Gastroesophageal sphincter (tissue), 4 donors: Measurements from ENCODE around the gene STAMBP. TPM values are rescaled to one million over a fixed set of nuclear protein-coding genes. Genes with fewer than 3 reads are reported as not detected.

Experiments used
- ATAC-seq: fragments of 150-250 bp; one replicate; pipeline ENCODE4 v1.9.1; 2016; ENCODE audit warnings: mild to moderate bottlenecking, moderate library complexity
- H3K27ac ChIP-seq, 4 donors: fragments of 200-600 bp; sonication (generic) in 3 of 4; 1 replicate in 3 of 4; 2 replicates in 1 of 4; pipeline ENCODE4 v1.5.1; 2016 to 2019
- H3K27me3 ChIP-seq: fragments of 200-600 bp; sonication (generic); one replicate; pipeline ENCODE4 v1.5.1; 2019
- H3K36me3 ChIP-seq, 2 donors: fragments of 200-600 bp; sonication (generic); one replicate each; pipeline ENCODE4 v1.5.1; 2019; ENCODE audit warnings: control low read depth in 1 of 2
- H3K4me1 ChIP-seq, 3 donors: fragments of 200-600 bp; sonication (generic); 1 replicate in 2 of 3; 2 replicates in 1 of 3; pipeline ENCODE4 v1.5.1; 2016 to 2019; ENCODE audit warnings: control low read depth in 2 of 3
- H3K4me3 ChIP-seq, 2 donors: fragments of 200-600 bp; sonication (generic); one replicate each; pipeline ENCODE4 v1.5.1; 2019; ENCODE audit warnings: mild to moderate bottlenecking in 1 of 2, moderate library complexity in 1 of 2
- H3K9me3 ChIP-seq, 3 donors: fragments of 200-600 bp; sonication (generic); one replicate each; pipeline ENCODE4 v1.5.1; 2017 to 2019; ENCODE audit warnings: control low read depth in 2 of 3
- EP300 ChIP-seq: sonication (generic); formaldehyde crosslinking; IDR thresholded peaks from one replicate; pipeline ENCODE4 v1.6.1; 2017; ENCODE audit warnings: antibody characterized with exemption, mild to moderate bottlenecking
- POLR2A ChIP-seq, 2 donors: fragments of 450-650 bp; IDR thresholded peaks; one replicate each; pipeline ENCODE4 v1.6.1; 2017; ENCODE audit warnings: antibody characterized with exemption in 2 of 2, mild to moderate bottlenecking in 2 of 2, moderate library complexity in 1 of 2
- POLR2AphosphoS5 ChIP-seq: sonication (generic); formaldehyde crosslinking; IDR thresholded peaks from one replicate; pipeline ENCODE4 v1.6.1; 2017; ENCODE audit warnings: antibody characterized with exemption
- WGBS, 2 donors: methylation state at CpG; one replicate each; pipeline ENCODE4 v1.1.5; 2018; ENCODE audit warnings: low coverage in 1 of 2; 5-methylcytosine and 5-hydroxymethylcytosine counted together
- total RNA-seq, 4 donors: library from RNA; depleted of rRNA; stranded (reverse); fragments of >200 nt; gene quantifications; one replicate each; pipeline ENCODE4 v1.1.0, GENCODE V29; 2016
- TF ChIP-seq, protein P1 (sequence below), 4 experiments: fragments of 200-600 bp in 2 of 4; fragments of 450-650 bp in 2 of 4; sonication (generic) in 1 of 4; IDR thresholded peaks; one replicate each; pipeline ENCODE4 v1.5.1; 2017 to 2019; ENCODE audit warnings: antibody characterized with exemption in 4 of 4, mild to moderate bottlenecking in 2 of 4, moderate library complexity in 2 of 4

Gene STAMBP
- total RNA-seq, 4 donors from 2014 or later, result 37.7 to 82.0 (median 44.1) TPM

DNA sequence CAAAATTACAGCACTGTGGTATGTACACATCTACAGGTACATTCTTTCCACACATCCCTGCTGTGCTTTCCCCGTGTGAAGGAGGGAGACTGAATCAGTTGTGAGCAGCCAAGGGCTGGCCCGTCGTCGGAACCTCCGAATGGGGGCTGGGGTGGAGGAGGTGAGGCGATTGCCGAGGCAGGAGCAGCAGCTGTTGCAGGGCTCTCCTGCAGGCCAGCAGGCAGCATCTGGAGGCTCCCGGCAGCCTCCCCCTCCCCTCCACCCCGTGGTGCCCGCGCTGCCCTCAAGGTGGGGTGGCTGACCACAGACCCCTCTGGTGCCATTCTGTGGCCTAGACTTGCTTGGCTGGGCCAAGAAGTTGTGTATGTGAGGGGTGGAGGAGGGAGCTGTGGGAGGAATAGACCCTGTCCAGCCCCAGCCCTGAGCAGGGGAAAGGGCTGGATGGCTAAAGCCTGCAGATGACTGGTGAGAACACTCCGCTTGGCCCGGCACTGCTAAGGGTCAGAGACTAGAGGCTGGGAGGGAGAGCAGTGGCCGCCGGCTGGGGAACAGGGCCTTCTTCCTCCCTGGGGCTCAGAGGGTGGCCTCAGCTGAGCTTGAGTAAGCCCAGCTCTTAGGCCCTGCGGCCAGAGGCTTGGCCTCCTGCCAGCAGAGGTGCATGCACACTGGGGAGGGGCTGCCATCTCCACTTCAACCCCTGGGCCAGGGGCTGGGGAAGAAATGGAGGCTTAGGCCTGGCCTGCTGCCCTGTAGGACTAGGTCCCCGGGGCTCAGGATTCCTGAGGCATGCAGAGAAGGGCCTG, 7.6 kb downstream of the STAMBP start:
- no peaks in the 10 kb centered on the region for H3K27me3 ChIP-seq
- peak overlapping the region; percentile 82 to 87 (median 86) for H3K27ac ChIP-seq
- ATAC-seq, result no peak
- H3K4me3 ChIP-seq, result no peak overlapping the region
- H3K36me3 ChIP-seq, result peaks cover 0 to 20% of the 10 kb centered on the region in 2 donors
- H3K4me1 ChIP-seq, result peaks cover 5 to 63% (median 22%) of the 10 kb centered on the region in 3 donors
- H3K9me3 ChIP-seq, result no peaks in the 10 kb centered on the region
- WGBS, 2 donors, result 43% methylated on average over 1 of the region's 17 CpGs; no CpG with 5 or more reads in 1 of the 2 donors
- TF ChIP-seq POLR2AphosphoS5 (no peak), EP300 (no peak), POLR2A (IDR thresholded peaks at IDR 0.05) (no peak)
- TF ChIP-seq, protein P1, sequence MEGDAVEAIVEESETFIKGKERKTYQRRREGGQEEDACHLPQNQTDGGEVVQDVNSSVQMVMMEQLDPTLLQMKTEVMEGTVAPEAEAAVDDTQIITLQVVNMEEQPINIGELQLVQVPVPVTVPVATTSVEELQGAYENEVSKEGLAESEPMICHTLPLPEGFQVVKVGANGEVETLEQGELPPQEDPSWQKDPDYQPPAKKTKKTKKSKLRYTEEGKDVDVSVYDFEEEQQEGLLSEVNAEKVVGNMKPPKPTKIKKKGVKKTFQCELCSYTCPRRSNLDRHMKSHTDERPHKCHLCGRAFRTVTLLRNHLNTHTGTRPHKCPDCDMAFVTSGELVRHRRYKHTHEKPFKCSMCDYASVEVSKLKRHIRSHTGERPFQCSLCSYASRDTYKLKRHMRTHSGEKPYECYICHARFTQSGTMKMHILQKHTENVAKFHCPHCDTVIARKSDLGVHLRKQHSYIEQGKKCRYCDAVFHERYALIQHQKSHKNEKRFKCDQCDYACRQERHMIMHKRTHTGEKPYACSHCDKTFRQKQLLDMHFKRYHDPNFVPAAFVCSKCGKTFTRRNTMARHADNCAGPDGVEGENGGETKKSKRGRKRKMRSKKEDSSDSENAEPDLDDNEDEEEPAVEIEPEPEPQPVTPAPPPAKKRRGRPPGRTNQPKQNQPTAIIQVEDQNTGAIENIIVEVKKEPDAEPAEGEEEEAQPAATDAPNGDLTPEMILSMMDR (IDR thresholded peaks at IDR 0.05), result no peak

DNA sequence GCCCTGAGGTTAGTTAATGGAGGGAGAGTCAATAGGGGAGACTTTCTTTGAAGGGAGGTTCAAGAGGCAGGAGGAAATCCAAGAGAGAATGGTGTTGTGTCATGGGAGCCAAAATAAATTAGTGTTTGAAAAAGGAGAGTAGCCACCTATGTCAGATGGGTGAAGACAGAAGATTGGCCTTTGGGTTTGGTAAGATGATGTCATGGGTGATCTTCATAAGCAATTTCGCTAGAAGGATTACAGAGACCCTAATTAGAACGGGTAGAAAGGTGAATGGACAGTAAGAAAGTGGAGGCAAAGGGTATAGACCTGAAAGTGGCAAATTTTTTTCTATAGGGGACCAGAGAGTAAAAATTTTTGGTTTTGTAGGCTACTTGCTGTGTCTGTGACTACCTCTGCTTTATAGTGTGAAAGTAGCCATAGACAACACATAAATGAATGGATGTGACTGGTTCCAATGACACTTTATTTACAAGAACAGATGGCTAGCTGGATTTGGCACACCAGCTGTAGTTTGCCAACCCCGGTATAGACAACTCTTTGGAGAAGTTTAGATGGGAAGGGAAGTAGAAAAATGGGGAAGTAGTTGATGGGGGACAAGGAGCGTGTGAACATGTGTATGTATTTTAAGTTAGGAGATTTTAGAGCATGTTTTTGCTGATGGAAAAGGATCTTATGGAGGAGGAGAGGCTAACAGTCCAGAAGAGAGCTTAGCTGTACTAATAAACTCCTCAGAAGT, 9.3 kb downstream of the STAMBP start:
- Histone ChIP-seq H3K4me1 (peaks cover 0 to 58% (median 15%) of the 10 kb centered on the region in 3 donors), H3K27ac (peak overlapping the region; percentile 85 to 99 (median 88)), H3K4me3 (no peak overlapping the region), H3K9me3 (no peaks in the 10 kb centered on the region), H3K36me3 (peaks cover 0 to 14% of the 10 kb centered on the region in 2 donors), H3K27me3 (no peaks in the 10 kb centered on the region)
- WGBS, 2 donors, result 65 to 74% methylated on average over 4 of the region's 4 CpGs
- ATAC-seq, result no peak
- TF ChIP-seq, protein P1 (IDR thresholded peaks at IDR 0.05), result no peak
- TF ChIP-seq POLR2A (IDR thresholded peaks at IDR 0.05) (no peak), POLR2AphosphoS5 (no peak), EP300 (no peak)

DNA sequence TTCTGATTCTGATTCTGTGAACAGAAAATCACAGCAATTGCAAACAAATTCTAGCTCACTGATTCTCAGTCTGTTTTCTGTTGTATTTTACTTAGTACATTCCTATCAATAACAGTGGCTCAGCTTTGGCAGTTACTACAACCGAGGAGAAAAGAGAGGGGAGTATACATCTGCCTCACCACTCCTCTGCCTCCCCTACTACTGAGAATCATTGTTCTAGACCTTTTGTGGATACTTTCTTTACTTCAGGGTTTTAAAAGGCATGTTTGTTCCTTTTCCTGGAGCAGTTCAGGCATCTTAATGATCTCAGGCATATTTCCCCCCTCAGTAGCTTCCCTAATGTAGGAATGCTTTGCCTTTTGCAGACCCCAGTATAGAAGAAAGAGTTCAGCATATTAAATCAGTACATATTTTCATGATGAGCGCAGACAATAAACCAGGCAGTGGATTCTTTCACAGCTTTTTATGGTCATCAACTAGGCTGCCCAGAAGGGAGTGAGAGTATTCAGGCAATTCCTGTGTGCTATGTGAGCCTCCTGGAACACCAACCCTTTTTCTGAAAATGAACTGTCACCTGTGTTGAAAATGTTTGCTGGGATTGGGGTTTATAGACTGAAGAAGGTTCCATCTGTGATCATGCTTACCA, 10.3 kb downstream of the STAMBP start:
- Histone ChIP-seq H3K27me3 (no peaks in the 10 kb centered on the region), H3K4me1 (peaks cover 0 to 61% (median 14%) of the 10 kb centered on the region in 3 donors), H3K36me3 (peaks cover 0 to 9% of the 10 kb centered on the region in 2 donors), H3K9me3 (no peaks in the 10 kb centered on the region), H3K4me3 (no peak overlapping the region), H3K27ac (peak overlapping the region; percentile 85 to 99 (median 88))
- WGBS, 2 donors, result 25 to 30% methylated on average over 2 of the region's 2 CpGs
- ATAC-seq, result peak; percentile 71
- TF ChIP-seq POLR2AphosphoS5, result peak; percentile 38
- TF ChIP-seq EP300, result no peak

DNA sequence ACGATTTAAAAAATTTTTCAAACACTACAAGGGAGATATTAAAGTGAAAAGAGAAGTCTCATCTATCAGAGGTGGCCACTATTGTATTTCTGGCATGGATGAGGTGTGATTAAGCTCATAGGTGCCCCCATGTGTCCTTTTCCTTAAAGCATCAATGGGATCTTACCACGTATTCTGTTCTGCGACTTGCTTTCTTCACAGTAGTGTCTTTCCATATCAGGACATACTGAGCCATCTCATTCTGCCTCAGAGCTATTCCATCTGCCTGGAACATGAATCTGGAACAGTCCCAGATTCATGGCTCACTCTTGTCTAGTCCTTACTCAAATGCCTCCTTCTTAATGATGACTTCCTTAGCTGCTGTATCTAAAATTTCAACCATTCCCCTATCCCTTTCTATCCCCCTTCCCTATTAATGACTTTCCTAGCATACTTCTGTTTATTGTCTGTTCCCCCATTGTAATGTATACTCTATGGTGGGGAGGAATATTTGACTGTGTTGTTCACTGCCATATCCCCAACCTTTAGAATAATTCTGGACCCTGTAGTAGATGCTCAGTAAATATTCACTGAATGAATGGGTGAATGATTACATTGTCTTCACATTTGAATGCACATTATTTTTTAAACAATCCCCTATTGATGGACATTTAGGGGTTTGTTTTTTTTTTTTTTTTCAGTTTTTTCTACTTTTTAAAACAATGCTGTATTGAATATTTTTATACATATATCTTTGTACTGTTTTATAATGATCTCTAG, 11.1 kb downstream of the STAMBP start:
- TF ChIP-seq POLR2A (IDR thresholded peaks at IDR 0.05) (no peak), POLR2AphosphoS5 (no peak)
- TF ChIP-seq, protein P1 (IDR thresholded peaks at IDR 0.05), result no peak
- peaks cover 0 to 63% (median 14%) of the 10 kb centered on the region in 3 donors for H3K4me1 ChIP-seq
- H3K27me3 ChIP-seq, result no peaks in the 10 kb centered on the region
- peaks cover 0 to 17% of the 10 kb centered on the region in 2 donors for H3K36me3 ChIP-seq
- WGBS, 2 donors, result 48 to 50% methylated on average over 3 of the region's 3 CpGs
- no peaks in the 10 kb centered on the region for H3K9me3 ChIP-seq
- no peak overlapping the region for H3K4me3 ChIP-seq
- H3K27ac ChIP-seq, result peak overlapping the region; percentile 85 to 99 (median 88)
- ATAC-seq, result peak; percentile 61
